Dermis blood vessel endothelial cell (primary cell): ENCODE measurements around the gene SV2C. TPM values are rescaled to one million over a fixed set of nuclear protein-coding genes. Genes with fewer than 3 reads are reported as not detected.
A peak's percentile ranks its signal among the peaks of the same experiment; 100 is the strongest.
"Not testable (repeated sequence)": the region's sequence is repeated elsewhere in the genome, so short reads cannot be mapped to it uniquely, and the experiment has no call there.

Source experiments
- DNase-seq: peaks from one replicate; pipeline ENCODE4 v3.0.0; 2010
- total RNA-seq: library from RNA; depleted of rRNA; stranded (reverse); fragments of >200 nt; gene quantifications from 2 replicates; pipeline ENCODE4 v1.2.3, GENCODE V29; 2014

Gene SV2C
- total RNA-seq, 1 donor from 2014 or later: not detected

- no peak for DNase-seq
Measured at GRCh38 chr5:76312783-76313182, 229.6 kb downstream of the SV2C start.

- no peak for DNase-seq
Measured at GRCh38 chr5:76314643-76315042, 231.5 kb downstream of the SV2C start.

GRCh38 chr5:76319673-76320072, 236.5 kb downstream of the SV2C start:
- no peak for DNase-seq

DNA sequence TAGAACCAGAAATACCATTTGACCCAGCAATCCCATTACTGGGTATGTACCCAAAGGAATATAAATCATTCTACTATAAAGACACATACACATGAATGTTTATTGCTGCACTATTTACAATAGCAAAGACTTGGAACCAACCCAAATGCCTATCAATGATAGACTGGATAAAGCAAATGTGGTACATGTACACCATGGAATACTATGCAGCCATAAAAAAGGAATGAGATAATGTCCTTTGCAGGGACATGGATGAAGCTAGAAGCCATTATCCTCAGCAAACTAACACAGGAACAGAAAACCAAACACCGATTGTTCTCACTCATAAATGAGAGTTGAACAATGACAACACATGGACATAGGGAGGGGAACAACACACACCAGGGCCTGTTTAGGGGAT, 240.3 kb downstream of the SV2C start:
- not testable (repeated sequence) for DNase-seq

- no peak for DNase-seq
Measured at GRCh38 chr5:76325326-76325725, 242.1 kb downstream of the SV2C start.

- no peak for DNase-seq
Measured at GRCh38 chr5:76325876-76326491, 242.8 kb downstream of the SV2C start.

- DNase-seq: no peak
Measured at GRCh38 chr5:76326577-76327302, 243.6 kb downstream of the SV2C start.

DNA sequence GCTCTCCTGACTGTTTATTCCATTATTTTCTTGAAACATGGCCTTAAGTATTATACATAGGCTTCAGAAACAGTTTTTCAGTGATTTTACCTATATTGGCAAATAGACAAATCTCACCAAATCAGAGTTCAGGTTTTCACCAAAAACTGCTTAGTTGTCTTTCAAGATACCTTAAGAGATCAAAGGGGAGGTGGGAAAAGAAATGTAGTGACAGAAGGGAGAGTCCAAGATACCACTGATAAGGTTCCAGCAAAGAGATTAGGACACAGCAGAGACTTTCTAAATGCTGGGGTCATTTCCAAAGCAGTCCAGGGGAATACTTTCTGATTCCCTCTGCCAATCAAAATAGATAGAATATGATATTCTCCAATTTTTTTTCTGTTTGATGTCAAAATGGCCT, 246.2 kb downstream of the SV2C start:
- DNase-seq: no peak

DNA sequence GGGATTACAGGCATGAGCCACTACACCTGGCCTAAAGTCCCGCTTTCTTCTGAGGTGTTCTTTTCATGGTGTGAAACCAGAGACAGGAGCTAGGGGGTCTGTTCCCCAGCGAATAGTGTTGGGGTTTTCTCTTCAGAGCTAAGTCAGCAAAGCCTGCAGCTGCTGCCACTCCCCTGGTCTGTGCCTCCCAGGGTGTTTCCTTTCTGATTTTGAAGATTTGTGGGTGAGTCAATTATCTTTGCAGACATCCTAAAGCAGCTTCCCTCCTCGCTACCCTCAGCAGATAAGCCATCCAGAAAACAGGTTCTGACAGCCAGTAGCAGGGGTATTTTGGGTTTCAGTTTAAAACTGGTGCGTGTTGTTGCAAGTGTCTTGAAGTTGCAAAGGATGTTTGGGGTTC, 247.9 kb downstream of the SV2C start:
- no peak for DNase-seq

DNA sequence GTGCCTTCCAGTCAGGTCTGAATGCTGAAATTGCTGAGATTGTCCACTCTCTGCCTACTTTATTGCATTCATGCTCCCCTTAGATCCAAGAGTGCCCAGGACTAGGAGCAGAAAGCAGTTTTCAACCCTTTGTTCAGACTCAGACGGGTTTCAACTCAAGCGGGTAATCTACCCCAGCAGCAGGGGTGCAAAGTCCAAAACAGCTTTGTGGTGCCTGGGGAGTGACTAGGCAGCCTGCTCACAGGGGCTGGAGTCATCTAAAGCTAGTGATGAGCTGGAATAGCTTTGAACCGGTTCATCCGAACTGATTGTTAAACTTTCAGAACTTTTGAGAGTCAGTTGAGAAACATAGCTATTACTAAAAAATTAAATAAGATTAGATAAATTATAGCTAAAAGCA, 248.9 kb downstream of the SV2C start:
- no peak for DNase-seq

GRCh38 chr5:76332611-76333205, 249.5 kb downstream of the SV2C start:
- no peak for DNase-seq

- DNase-seq: no peak
Measured at GRCh38 chr5:76333571-76333970, 250.4 kb downstream of the SV2C start.

GRCh38 chr5:76334574-76334973, 251.4 kb downstream of the SV2C start:
- no peak for DNase-seq

- DNase-seq: not testable (repeated sequence)
Measured at GRCh38 chr5:76335451-76335850, 252.3 kb downstream of the SV2C start.

DNA sequence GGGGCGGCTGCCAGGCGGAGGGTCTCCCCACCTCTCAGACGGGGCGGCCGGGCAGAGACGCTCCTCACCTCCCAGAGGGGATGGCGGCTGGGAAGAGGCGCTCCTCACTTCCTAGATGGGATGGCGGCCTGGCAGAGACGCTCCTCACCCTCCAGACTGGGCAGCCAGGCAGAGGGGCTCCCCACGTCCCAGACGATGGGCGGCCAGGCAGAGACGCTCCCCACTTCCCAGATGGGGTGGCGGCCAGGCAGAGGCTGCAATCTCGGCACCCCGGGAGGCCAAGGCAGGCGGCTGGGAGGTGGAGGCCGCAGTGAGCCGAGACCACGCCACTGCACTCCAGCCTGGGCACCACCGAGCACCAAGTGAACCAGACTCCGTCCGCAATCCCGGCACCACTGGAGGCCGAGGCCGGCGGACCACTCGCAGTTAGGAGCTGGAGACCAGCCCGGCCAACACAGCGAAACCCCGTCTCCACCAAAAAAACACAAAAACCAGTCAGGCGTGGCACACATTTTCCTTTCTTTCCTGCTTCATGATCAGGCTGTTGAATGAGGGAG, 253.1 kb downstream of the SV2C start:
- not testable (repeated sequence) for DNase-seq

- DNase-seq: peak; percentile 57
Measured at GRCh38 chr5:76337953-76338451, 254.8 kb downstream of the SV2C start.

DNA sequence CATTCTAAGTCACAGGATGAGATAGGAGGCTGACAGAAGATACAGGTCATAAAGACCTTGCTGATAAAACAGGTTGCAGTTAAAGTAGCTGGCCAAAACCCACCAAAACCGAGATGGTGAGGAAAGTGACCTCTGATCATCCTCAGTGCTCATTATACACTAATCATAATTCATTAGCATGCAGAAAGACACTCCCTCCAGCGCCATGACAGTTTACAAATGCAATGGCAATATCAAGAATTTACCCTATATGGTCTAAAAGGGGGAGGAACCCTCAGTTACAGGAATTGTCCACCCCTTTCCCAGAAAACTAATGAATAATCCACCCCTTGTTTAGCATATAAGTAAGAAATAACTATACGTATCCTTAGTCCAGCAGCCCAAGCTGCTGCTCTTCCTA, 256.7 kb downstream of the SV2C start:
- DNase-seq: no peak

GRCh38 chr5:76341651-76342334, 258.6 kb downstream of the SV2C start:
- no peak for DNase-seq

DNA sequence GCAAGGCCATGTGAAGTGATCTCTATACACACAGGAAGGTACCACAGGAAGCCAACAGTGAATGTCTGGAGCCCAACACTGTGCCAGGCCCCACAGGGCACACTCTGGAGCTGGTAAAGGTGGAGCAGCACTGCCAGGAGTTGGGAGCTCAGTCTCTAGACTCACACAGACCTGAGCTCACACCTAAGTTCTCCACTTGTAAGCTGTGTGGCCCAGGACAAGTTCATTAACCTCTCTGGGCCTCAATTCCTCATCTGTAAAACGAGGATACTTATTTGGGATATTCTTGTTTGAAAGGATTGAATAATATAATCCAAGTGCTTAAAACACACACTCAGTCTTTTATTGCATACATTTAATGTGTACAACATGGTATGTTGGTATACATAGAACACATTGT, 259.3 kb downstream of the SV2C start:
- no peak for DNase-seq

GRCh38 chr5:76345582-76345981, 262.4 kb downstream of the SV2C start:
- DNase-seq: no peak

DNA sequence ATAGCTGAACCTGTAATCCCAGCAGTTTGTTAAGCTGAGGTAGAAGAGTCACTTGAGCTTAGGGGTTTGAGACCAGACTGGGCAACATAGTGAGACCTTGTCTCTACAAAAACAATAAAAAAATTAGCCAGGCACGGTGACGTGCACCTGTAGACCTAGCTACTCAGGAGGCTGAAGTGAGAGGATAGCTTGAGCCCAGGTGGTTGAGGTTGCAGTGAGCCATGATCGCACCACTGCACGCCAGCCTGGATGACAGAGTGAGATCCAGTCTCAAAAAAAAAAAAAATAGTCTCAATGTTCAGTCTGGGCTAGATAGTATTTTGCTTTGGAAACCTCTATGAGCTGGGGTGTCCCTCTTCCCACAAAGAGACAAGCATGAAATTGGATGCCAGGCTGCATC, 268.0 kb downstream of the SV2C start:
- no peak for DNase-seq

DNA sequence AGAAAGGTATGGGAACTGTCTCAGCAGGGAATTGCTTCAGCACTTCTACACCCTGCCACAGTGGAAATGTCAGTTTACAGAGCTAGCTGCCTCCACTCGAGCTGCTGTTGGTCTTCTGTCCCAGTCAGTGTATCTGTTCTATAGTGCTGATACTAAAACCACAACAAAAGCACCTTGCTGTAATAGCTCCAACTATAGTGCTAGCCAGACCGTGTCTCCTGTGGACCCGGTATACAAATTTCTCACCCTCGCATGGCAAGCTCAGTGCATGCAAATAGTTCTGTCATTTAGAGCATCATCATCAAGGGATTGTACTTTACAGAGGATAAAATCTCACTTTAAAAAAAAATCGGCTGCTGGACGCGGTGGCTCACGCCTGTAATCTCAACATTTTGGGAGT, 268.4 kb downstream of the SV2C start:
- DNase-seq: no peak

- DNase-seq: no peak
Measured at GRCh38 chr5:76356887-76357286, 273.7 kb downstream of the SV2C start.
